Measurements from ENCODE around the gene KLF15.

KLF15 gene

DNA sequence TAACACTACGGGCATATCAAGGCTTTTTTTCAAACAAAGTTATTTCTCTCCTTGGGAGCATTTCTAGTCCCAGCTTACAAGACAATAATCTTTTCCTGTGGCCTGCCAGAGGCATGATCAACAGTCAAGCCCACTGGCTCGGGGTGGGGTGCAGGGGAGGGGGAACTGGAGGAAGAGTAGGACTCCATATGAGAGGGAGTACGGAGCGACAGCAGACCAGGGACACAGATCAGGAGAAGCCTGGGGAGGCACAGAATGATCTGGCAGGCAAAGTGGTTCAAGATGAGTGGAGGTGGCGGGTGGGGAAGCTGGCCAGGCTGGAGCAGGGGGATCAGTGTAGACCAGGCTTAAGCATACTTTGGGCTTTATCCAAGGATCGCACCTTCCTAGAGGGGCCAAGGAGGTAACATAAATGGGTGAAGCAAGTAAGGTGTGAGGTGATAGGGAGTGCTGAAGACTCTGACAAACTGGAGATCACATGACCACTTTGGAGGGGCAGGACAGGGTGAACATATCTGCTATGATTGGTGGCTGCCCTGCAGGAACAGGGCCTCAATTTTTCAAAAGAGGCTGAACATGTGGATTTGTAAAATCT is 37.4 kb downstream of the KLF15 start:
- FAIRE-seq: no peak

DNA sequence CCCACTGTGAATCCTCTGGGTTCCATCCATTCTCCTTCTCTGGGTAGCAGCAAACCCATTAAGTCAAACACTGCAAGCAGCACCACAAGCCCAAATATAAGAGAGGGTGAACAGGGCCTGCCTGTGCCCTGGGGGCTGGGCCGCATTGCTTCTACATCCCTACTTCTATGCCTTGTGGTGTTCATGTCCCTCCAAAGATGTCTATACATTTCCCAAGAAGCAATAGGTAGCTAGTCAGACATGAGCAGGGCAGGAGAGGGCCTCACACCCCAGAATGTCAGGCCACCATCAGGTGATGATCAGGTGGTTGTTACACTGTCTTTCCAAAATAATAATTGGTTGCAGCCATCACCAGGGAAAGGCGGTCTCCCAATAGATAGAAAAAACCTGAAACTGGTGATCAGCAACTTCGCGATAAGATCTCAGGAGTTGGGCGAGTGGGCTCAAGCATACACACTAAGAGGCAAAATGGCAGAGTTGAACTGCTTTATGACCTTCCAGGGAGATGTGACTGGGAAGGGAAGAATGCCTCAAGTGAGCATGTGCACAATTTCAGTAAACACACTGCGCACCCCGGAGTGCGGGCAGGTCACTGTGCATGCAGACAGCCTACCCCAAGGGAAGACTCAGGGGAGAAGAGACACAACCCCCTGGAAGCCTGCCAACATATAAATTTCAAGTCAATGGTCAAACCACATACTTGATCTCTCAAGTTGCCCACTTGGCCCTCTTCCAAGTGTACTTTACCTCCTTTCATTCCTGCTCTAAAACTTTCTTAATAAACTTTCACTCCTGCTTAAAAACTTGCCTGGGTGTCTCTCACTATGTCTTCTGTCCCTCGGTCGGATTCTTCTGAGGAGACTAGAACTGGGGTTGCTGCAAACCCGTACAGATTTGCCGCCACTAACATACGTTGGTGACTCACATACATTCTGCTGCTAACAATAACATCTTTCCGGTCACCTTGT is 39.9 kb downstream of the KLF15 start:
- no peak for FAIRE-seq

DNA sequence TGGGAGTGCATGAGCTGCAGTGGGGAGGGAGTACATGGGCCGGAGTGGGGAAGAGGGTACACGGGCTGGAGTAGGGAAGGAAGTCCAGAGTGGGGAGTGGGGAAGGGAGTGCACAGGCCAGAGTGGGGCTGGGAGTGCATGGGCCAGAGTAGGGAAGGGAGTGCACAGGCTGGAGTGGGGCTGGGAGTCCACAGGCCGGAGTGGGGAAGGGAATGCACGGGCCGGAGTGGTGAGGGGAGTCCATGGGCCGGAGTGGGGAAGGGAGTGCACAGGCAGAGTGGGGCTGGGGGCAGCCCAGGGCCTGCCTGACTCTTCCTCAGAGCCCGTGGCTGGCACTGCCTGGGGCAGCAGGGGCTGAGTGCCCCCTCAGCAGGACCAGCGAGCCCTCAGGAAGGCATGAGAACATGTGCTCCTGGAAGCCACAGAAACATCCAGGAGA is 40.7 kb downstream of the KLF15 start:
- no peak for FAIRE-seq

DNA sequence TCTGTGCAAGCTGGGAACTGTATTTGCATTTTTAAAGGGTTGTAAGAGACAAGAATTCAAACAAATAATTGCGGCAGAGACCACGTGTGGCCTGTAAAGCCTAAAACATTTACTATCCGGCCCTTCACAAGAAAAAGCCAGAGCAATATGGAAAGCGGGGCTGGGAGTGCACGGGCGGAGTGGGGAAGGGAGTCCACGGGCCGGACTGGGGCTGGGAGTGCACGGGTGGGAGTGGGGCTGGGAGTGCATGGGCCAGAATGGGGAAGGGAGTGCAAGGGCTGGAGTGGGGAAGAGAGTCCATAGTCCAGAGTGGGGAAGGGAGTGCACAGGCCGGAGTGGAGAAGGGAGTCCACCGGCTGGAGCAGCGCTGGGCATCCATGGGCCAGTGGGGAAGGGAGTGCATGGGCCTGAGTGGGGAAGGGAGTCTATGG is 41.2 kb downstream of the KLF15 start:
- no peak for FAIRE-seq

DNA sequence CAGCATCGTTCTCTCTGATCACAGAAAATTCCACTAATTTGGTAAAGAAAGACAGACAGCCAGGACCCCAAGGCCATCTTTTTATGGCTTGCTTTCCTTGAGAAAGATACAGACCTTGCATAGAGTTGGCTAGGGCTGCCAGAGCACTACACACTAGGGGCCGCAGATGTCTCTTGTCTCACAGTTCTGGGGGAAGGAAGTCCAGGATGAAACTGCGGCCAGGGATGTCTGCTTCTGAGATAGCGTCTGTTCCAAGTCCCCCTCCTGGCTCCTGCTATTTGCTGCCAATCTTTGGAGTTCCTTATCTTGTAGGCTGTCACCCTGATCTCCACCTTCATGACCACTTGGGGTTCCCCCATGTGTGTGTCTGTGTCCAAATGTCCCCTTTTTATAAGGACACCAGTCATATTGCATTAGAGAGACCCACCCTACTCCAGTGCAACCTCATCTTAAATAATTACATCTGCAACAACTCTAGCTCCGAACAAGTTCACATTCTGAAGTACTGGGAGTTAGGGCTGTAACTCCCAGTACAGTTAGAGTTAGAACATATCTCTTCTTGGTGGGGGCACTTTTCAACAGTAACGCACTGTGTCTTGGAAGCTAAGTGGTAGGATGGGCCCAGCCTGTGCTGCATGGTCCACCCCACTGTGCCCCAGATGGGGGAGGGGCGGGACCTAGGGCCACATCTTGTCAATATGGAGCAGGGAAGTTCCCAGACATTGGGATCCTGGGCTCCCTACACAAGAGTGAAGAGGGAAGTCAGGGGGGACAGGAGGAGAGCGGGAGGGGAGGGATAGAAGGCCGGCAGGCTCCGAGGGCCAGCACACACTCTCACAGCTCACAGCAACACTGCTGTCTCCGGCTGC is 42.2 kb downstream of the KLF15 start:
- FAIRE-seq: no peak

DNA sequence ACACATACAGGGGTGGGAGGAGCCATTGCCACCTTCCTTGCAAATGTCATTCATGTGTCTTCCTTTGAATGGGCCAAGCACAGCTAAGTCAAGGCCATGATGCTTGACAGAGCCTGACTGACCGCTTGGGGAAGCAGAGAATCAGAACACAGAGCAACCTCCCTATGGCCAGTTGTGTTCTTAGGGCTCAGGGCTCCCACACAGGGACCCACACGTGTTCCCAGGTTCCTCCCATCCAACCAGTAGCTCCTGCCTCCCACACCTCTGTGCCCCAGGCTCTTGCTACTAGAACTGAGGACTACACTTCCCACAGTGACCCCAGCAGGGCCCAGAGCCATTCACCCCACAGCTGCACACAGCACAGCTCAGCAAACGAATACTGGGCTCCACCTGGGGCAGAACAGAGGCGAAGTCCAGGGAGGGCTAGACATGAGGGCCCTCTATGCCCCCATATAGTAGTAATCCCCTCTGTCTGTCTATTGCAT is 42.9 kb downstream of the KLF15 start:
- FAIRE-seq: no peak

DNA sequence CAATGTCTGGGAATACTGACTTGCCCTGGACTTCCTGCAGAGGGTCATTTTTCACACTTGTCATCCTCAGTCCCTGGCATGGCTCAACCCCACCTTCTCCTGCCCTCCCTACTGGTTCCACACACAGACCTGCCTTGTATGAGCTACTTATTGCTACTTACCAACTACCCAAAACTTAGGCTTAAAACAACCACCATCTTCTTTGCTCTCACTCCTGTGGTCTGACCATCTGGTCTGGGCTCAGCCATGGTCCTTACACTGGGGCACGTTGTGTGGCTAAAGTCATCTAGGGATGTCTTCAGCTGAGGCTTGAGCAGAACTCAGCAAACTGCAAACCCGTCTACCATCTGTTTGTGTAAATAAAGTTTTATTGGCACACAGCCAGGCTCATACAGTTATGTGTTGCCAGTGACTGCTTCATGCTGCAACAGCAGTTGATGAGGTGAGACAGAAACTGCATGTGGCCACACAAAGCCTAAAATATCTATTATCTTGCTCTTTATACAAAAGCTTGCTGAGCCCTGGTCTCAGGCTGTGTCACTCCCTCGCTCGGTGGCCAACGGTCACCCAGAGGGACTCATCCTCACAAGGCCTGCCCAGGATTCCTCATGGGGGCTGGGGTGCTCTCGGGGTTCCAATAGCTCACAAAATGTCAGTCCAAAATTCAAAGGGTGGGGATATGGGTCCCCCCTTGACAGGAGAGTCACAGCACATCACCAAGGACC is 43.5 kb downstream of the KLF15 start:
- no peak for FAIRE-seq

DNA sequence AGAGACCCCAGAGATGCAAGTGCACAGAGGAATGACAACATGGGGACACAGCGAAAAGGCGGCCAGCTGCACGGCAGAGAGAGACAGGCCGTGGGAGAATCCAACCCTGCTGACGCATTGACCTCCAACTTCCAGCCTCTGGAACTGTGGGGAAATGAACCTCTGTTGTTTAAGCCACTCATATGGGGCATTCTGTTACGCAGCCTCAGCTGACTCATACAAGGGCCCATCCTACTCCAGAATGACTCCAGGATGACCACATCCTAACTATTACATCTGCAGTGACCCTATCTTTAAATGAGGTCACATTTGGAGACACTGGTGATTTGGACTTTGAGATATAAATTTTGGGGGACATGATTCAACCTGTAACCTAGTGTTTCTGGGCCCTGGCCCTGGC is 44.0 kb downstream of the KLF15 start:
- no peak for FAIRE-seq

DNA sequence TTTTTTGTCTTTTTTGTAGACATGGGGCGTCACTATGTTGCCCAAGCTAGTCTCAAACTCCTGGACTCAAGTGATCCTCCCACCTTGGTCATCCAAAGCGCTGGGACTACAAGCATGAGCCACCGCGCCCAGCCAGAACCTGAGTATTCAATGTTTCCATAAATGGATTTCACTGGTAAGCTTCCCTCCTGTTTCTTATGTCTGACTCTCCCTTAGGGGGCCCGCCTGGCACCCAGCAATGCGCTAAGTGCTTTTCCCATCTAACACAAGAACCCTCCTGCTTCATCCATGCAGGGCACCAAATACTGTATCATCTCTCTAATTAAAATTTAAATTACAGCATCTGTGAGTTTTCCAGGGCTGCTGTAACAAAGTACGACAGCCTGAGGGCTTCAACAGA is 44.9 kb downstream of the KLF15 start:
- FAIRE-seq: no peak

DNA sequence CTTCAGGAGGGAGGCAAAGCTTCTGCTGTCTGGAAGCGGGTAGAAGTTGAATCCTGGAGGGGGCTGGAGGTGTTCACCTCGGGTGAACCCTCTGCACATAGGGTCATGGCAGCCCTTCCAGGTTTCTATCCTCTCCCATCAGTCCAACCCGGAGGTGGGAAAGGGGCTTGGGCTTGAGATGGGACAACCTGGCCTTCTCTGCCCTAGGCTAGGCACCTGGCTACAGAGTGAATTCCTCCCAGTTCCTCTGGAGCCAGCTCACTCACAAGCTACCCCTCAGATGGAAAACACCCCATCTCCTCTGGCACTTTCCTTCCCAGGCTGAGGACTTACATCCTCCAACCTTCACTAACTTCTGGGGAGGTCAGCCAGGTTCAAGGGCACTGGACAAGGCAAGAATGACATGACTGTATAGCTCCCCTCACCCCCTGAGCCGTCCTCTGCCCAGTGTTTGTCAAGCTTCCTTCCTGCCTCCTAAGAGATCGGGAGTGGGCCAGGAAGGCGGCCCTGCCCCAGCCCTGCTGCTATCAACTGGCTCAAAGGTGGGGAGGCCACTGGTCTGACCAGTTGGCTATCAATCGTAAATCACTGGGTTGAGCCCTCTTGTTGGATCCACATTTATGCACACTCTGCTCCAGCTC is 45.8 kb downstream of the KLF15 start:
- FAIRE-seq: no peak

DNA sequence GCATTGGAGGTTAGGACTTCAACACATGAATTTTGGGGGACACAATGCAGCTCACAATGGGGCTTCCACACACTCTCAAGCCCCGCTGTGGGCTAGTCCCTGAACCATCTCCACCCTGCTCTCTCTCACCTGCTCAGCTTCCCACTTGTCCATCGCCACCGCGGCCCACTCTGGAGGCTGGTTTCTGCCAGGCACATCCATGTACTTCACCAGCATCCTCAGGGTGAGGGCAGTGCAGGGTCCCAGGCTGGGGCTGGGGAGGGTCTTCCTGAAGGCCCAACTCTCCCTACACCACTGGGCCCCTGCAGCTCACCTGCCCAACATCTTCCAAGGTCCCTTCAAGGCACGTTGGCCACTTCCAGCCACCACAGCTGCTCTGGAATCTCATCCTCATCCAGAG is 46.4 kb downstream of the KLF15 start:
- no peak for FAIRE-seq

DNA sequence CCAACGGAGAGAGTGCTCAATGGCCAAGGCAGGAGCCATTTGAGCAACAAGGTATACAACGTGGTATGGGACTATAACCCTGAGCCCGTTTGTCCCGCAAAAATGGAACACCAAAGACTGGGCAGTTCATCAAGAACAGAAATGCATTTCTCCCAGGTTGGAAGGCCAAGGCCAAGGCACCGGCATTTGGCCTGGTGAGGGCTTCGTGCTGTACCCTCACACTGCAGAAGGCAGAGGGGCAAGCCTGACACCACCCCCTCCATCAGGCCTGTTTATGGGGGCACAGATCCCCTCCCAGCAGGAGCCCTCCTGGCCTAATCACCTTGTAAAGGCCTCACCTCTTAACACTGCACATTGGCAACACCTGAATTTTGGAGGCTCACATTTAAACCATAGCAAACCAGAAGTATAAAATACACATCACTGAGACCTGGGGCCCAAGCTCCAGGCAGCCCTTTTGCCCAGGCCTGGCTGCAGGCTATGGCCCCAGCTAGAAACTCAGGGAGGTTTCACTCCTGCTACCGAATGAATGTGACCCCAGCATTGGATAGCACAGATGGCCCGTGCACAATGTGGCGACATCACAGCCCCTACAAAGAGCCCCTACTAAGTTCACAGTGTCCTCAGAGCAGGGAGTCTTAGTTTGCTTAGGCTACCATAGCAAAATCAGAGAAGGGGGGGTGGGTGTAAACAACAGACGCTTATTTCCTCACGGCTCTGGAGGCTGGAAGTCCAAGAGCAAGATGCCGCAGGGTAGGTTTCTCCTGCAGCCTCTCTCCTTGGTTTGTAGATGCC is 47.1 kb downstream of the KLF15 start:
- FAIRE-seq: no peak

DNA sequence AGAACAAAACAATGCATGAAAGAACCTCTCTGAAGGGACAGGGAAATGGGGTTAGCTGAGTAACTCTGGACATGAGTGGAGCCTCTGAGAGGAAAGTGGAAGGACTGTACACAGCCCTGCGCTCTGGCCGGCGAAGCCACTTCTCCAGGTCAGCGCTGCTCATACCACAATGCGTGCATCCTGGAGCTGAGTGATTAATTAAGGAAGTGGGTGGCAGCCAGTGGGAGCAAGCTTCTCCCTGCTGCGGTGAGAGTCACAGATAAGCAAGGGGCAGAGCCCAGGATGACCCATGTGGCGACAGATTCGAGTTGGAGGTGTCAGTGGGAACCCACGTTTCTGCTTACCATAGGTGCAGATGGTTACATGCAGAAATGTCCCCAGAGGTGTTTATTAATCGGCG is 48.0 kb downstream of the KLF15 start:
- no peak for FAIRE-seq

DNA sequence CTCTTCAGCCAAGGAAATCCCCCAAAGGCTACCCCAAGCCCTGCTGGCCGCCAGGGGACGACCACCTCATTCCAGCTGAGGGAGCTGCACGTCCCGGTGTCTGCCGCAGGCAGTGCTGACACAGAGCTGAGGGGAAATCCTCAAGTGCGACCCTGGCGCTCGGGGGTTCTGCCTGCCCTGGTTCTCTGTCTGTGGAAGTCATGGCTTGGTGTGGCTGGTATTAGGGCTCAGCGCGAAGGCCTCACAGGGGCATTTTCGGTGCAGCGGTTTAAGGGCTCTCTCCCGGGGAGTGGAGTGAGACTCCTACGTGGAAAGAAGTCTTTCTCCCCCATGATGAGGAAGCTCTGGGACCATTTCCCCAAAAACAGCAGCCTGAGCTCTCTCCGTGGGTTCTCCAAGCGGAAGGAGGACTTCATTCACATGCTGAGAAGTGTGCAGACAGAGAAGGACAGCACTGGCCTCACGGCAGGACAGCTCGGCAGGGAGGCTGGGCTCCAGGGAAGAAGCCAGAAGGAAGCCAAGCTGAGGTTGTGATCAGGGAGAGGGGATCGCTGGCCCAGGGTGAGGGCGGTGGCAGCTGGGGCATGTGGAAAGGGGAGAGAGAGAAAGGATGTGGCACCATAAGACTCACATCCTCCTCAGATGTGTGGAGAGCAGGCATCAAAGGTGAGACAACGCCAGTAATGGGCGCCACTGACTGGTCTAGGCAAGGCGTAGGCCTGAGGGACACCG is 48.6 kb downstream of the KLF15 start:
- no peak for FAIRE-seq

DNA sequence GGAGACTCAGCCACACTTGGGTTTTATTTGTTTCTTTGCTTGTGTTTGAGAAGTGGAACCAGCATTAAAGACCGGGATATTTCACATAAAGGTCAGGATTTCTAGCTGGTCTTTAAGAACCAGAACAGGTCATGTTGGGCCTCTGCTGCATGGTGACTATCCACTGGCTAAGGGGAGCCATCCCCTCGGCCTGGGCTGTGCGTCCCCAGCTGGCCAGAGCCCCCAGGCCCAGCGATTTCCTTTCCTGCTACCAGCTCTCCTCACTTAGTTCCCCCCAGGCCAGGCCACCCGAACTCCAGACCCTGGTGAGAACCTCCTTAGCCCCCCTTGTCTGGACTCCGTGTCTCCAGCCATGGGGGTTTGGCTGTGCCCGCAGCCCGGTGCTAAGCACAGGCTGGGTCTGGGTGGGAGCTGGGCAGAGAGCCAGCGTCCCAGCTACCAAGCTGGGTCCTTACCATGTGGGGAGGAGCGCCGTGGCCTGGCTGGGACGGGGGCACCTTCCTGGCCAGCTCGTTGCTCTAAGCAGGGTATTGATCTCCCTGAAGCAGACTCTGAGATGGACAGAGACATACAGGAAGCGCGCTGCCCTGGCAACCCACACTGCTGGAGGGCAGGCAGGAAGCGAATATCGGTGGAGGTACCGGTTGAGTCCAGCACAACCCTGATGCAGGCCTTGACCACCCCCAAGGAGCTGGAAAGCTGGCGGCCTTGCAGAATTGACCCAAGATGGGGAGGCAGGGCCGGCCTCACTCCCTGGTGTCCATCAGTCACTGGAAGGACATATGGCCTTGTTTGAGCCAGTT is 49.4 kb downstream of the KLF15 start:
- FAIRE-seq: no peak

DNA sequence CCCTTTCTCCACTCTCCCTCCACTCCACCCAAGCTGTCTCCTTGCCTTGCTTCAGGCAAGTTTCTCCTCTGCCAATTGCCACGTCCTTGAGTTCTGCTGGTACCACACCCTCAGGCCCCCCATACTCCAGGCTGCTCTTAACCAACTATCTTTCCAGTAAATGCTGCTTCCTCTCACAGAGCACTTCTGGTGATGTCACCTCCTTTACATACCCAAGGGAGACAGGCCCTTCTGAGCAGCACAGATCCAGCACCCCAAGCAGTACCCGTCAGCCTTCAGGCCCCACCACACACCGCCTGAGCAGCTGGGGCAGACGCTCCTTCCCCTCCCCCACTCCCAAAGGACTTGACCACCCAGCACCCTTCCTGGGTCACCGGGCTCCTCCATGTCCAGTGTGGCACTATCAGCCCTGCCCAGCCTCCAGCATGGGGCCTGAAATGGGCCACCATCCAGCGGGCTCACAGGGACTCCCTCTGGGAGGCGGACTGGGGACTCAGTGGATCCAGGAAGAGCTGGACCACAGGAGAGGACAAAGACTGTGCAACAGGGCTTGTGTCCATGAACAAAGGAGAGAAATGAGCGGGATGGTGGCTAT is 50.2 kb downstream of the KLF15 start:
- FAIRE-seq: no peak

DNA sequence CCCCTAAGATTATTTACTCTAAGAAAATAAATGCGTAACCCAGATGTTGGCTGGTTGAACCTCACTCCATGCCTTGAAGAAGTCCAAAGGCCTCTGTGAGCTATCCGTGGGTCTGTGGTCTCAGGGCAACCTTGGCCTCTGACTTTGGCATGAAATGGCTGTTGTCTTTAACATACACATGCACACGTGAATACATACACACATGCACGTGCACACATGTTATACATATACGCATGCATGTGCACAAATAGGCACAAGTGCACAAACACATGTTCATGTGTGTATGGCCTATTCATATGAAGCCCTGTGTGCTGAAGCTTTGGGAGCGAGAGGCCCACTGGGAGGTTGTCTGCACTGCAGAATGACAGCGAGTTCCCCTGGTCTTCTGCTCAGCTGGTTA is 50.8 kb downstream of the KLF15 start:
- FAIRE-seq: no peak

DNA sequence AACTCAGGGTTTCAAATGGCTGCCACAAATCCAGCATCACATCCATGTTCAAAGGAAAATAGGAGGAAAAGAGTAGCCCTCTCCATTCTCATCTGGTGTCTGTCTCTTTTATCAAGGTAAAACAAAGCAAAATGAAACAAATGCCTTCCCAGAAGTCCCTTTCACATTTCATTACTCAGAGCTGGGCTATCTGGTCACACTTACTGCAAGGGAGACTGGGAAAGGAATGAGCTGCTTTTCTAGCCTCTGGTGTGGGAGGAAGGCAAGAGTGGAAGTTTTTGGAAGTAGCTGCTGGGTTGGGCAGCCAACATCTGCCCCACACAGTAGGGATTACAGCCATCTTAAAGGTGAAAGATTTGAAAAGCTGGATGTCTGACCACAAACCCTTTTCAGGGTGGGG is 51.8 kb downstream of the KLF15 start:
- FAIRE-seq: no peak

DNA sequence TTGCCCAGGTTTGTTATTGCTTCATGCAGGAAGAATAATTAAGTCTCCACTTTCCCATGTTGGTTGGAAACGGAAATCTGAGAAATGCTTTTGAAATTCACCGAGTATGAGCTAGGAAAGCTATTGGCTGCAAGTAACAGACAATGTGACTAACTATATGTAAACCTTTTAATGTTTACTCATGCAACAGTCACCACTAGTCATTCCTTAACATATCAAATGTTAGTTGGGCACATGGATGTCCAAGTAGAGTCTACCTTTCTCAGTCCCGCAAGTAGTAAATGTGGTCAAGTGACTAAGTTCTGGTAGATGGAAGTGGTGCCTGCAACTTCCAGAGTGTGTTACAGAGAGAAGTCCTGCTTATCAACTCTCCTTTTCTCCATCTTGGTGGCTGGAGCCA is 52.5 kb downstream of the KLF15 start:
- FAIRE-seq: no peak
